Caco-2 (cell line): ENCODE measurements around the gene SSTR3. TPM values are rescaled to one million over a fixed set of nuclear protein-coding genes. Genes with fewer than 3 reads are reported as not detected.

ENCODE experiments used
- BruUV-seq: library from RNA; stranded (reverse); fragments of 400-500 nt; replicated peaks from 2 replicates; lab custom pipeline; 2021; lab: Mats Ljungman, UMichigan
- CTCF ChIA-PET: fragments of 300-600 bp; sonication (Branson Sonifier 250); formaldehyde crosslinking; loops from one replicate; lab custom pipeline; 2022; ENCODE audit warnings: antibody characterized with exemption; lab: Charles Lee
- POLR2A ChIA-PET: fragments of 300-600 bp; sonication (Branson Sonifier 250); formaldehyde crosslinking; loops from one replicate; lab custom pipeline; 2022; ENCODE audit warnings: antibody characterized with exemption; lab: Charles Lee
- DNase-seq, 2 experiments: peaks; one replicate each; pipeline versions ENCODE4 v3.0.0 to v3.0.0-alpha.2; 2020 to 2022
- H3K27me3 ChIP-seq: replicated peaks from 2 replicates; pipeline ENCODE4 v1.6.0; 2011; ENCODE audit warnings: low read length; ENCODE audit not compliant: control insufficient read depth, insufficient read depth
- H3K36me3 ChIP-seq: 2 replicates; pipeline ENCODE4 v1.5.1; 2011; ENCODE audit warnings: low read length; ENCODE audit not compliant: control insufficient read depth, insufficient read depth
- H3K4me1 ChIP-seq: fragments of 250-450 bp; sonication (Bioruptor Pico); 2 replicates; pipeline ENCODE4 v1.5.1; 2020; ENCODE audit warnings: mild to moderate bottlenecking
- H3K4me3 ChIP-seq: 2 replicates; pipeline ENCODE4 v1.5.1; 2011; ENCODE audit warnings: low read depth, mild to moderate bottlenecking, control low read depth, low read length
- H3K9me3 ChIP-seq: fragments of 250-450 bp; sonication (Bioruptor Pico); 2 replicates; pipeline ENCODE4 v1.5.1; 2020; ENCODE audit warnings: mild to moderate bottlenecking, moderate library complexity
- H3K27ac Mint-ChIP-seq: one replicate; pipeline ENCODE4 v1.8.0; 2022; ENCODE audit warnings: mixed read lengths; ENCODE audit not compliant: unreplicated experiment
- H3K27me3 Mint-ChIP-seq: one replicate; pipeline ENCODE4 v1.8.0; 2022; ENCODE audit warnings: mixed read lengths; ENCODE audit not compliant: insufficient read depth, unreplicated experiment
- H3K36me3 Mint-ChIP-seq: one replicate; pipeline ENCODE4 v1.8.0; 2022; ENCODE audit warnings: mild to moderate bottlenecking, mixed read lengths; ENCODE audit not compliant: insufficient read depth, unreplicated experiment
- H3K4me1 Mint-ChIP-seq: one replicate; pipeline ENCODE4 v1.8.0; 2022; ENCODE audit warnings: low read depth, mixed read lengths; ENCODE audit not compliant: unreplicated experiment
- H3K4me3 Mint-ChIP-seq: one replicate; pipeline ENCODE4 v1.8.0; 2022; ENCODE audit warnings: mild to moderate bottlenecking, moderate library complexity, mixed read lengths; ENCODE audit not compliant: unreplicated experiment
- H3K9me3 Mint-ChIP-seq: one replicate; pipeline ENCODE4 v1.8.0; 2022; ENCODE audit warnings: mixed read lengths; ENCODE audit not compliant: unreplicated experiment
- intact Hi-C: fragments of 100-400 bp; cut with micrococcal nuclease; formaldehyde crosslinking; loops from one replicate; pipeline ENCODE4 v1.10.0; 2022; ENCODE audit not compliant: unreplicated experiment
- total RNA-seq: library from RNA; stranded (reverse); gene quantifications from 2 replicates; pipeline ENCODE4 v1.2.3, GENCODE V29; 2022
- TF ChIP-seq, protein P1 (sequence below), 2 experiments: fragments of 200-600 bp in 1 of 2; IDR thresholded peaks; 1 replicate in 1 of 2; 2 replicates in 1 of 2; pipeline versions ENCODE4 v1.5.1 to v1.8.0; 2011 to 2022; ENCODE audit warnings: antibody characterized with exemption in 1 of 2, control low read depth in 1 of 2, inconsistent platforms in 1 of 2, low read depth in 1 of 2, low read length in 1 of 2, mild to moderate bottlenecking in 1 of 2, moderate library complexity in 1 of 2; ENCODE audit not compliant: insufficient read depth in 1 of 2, severe bottlenecking in 1 of 2, unreplicated experiment in 1 of 2

Gene SSTR3
- total RNA-seq, 1 experiment from 2014 or later = not detected

DNA sequence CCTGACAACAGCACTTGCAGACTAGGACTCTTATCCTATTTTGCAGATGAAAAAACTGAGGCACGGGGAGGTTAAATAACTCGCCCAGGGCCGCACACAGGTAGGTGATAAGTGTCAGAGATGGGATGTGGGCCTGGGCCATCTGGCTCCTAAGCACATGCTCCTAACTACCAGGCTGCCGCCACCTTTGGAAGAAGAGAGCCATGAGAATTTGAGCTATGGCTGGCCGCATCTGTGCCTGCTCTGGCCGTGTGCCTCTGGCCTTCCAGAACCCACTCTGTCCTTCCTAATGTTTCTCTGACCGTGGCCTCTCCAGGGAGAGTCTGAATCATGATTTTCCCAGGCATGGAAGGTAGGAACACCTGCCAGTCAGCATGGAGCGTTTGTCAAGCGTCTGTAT lies 47.2 kb downstream of the SSTR3 start:
- H3K36me3 Mint-ChIP-seq = no peaks in the 10 kb centered on the region
- Histone ChIP-seq H3K4me1 (peaks cover 6% of the 10 kb centered on the region; the same call in 1 of the 2 replicates), H3K27me3 (no peaks in the 10 kb centered on the region), H3K4me3 (no peak overlapping the region), H3K9me3 (peaks cover 7% of the 10 kb centered on the region), H3K36me3 (no peaks in the 10 kb centered on the region)
- BruUV-seq = no TSS peak
- POLR2A ChIA-PET = no interaction called here
- no peaks in the 10 kb centered on the region for H3K9me3 Mint-ChIP-seq
- no peak overlapping the region for H3K4me3 Mint-ChIP-seq
- intact Hi-C loops = no loop called here
- DNase-seq = no peak
- CTCF ChIA-PET = interaction anchor here (2.6 kb wide), 1 partner anchor 34 kb away, joined by 8 read pairs; no protein-coding TSS in a partner anchor
- H3K4me1 Mint-ChIP-seq = no peaks in the 10 kb centered on the region
- H3K27ac Mint-ChIP-seq = no peak overlapping the region
- no peaks in the 10 kb centered on the region for H3K27me3 Mint-ChIP-seq
- TF ChIP-seq, protein P1, sequence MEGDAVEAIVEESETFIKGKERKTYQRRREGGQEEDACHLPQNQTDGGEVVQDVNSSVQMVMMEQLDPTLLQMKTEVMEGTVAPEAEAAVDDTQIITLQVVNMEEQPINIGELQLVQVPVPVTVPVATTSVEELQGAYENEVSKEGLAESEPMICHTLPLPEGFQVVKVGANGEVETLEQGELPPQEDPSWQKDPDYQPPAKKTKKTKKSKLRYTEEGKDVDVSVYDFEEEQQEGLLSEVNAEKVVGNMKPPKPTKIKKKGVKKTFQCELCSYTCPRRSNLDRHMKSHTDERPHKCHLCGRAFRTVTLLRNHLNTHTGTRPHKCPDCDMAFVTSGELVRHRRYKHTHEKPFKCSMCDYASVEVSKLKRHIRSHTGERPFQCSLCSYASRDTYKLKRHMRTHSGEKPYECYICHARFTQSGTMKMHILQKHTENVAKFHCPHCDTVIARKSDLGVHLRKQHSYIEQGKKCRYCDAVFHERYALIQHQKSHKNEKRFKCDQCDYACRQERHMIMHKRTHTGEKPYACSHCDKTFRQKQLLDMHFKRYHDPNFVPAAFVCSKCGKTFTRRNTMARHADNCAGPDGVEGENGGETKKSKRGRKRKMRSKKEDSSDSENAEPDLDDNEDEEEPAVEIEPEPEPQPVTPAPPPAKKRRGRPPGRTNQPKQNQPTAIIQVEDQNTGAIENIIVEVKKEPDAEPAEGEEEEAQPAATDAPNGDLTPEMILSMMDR (IDR thresholded peaks at IDR 0.05; ENCODE audit: insufficient read depth in 1 of 2, low read depth in 1 of 2, low read length in 1 of 2, severe bottlenecking in 1 of 2, unreplicated experiment in 1 of 2) = no peak

DNA sequence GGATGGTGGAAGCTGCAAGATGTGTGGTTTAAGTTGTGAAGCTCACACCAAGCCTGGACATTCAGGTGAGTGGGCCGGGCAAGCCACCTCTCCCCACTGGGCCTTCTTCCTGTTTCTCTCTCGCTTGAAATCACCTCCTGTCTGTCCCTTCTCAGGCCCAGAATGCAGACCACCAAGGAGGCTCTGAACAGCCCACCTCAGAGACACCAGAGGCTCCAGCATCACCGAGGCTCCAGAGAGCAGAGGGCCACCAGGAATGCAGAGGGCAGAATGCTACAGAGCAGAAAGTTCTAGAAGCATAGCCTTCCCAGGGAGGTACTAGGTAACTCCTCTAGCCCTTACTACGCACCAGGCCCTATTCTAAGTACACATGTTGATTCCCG lies 47.8 kb downstream of the SSTR3 start:
- CTCF ChIA-PET = no interaction called here
- no peak for DNase-seq
- intact Hi-C loops = no loop called here
- Histone ChIP-seq H3K9me3 (peaks cover 7% of the 10 kb centered on the region), H3K4me1 (peaks cover 6% of the 10 kb centered on the region; the same call in 1 of the 2 replicates), H3K4me3 (no peak overlapping the region), H3K36me3 (no peaks in the 10 kb centered on the region), H3K27me3 (no peaks in the 10 kb centered on the region)
- no peaks in the 10 kb centered on the region for H3K9me3 Mint-ChIP-seq
- no peak overlapping the region for H3K4me3 Mint-ChIP-seq
- no peaks in the 10 kb centered on the region for H3K36me3 Mint-ChIP-seq
- POLR2A ChIA-PET = no interaction called here
- no TSS peak for BruUV-seq
- TF ChIP-seq, protein P1 (IDR thresholded peaks at IDR 0.05; ENCODE audit: insufficient read depth in 1 of 2, low read depth in 1 of 2, low read length in 1 of 2, severe bottlenecking in 1 of 2, unreplicated experiment in 1 of 2) = no peak
- H3K27ac Mint-ChIP-seq = no peak overlapping the region
- no peaks in the 10 kb centered on the region for H3K27me3 Mint-ChIP-seq
- no peaks in the 10 kb centered on the region for H3K4me1 Mint-ChIP-seq

DNA sequence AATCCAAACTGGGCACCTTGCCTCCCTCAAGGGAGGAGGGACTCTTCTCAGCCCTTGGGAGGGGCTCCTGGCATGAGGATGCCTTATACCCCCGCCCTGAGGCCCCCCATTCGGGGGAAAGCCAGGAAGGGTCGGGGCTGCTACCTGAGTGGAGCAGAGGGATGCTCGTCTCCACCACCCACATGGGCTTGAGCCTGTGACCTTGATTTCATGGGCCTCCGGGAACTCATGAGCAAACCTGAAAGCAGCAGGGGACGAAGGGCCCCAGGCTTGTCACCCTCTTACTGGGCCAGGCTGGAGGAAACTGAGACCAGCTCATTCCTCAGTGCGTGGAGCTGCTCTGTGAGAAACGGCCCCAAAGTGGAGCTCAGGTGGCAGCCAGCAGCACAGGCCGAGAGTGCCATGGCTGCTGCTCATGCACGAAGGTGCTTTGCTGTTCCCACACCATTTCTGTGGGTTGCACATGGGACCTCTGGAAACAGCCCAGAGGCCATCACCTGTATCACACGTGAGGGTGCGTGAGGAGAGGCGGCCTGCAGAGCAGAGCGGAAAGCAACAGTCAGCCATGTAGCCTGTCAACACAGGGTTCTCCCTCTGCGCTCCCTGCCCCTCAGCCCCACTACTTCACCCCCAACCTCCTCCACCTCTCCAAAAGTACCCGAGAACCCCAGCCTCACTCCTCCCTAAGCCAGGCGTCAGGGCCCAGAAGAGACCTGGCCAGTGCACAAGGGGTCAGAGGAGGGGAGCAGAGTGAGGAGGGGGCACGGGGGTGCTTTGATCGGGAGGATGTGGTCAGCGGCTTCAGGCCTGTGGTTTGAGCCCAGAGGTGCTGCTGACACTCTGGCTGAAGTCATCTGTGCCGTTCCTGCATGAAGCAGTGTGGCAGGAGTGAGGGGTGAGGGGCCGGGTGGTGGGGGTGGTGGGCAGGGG lies 48.4 kb downstream of the SSTR3 start:
- no peak overlapping the region for H3K27ac Mint-ChIP-seq
- no peaks in the 10 kb centered on the region for H3K27me3 Mint-ChIP-seq
- intact Hi-C loops = no loop called here
- Histone ChIP-seq H3K36me3 (no peaks in the 10 kb centered on the region), H3K4me3 (no peak overlapping the region), H3K9me3 (peaks cover 7% of the 10 kb centered on the region), H3K4me1 (peaks cover 6% of the 10 kb centered on the region; the same call in 1 of the 2 replicates), H3K27me3 (no peaks in the 10 kb centered on the region)
- no TSS peak for BruUV-seq
- H3K36me3 Mint-ChIP-seq = no peaks in the 10 kb centered on the region
- H3K4me3 Mint-ChIP-seq = no peak overlapping the region
- H3K9me3 Mint-ChIP-seq = no peaks in the 10 kb centered on the region
- ChIA-PET POLR2A (no interaction called here), CTCF (interaction anchor here (1.2 to 1.3 kb wide), 2 partner anchors 24 to 36 kb away, joined by 4 to 5 read pairs; no protein-coding TSS in a partner anchor)
- no peaks in the 10 kb centered on the region for H3K4me1 Mint-ChIP-seq
- TF ChIP-seq, protein P1 (IDR thresholded peaks at IDR 0.05; ENCODE audit: insufficient read depth in 1 of 2, low read depth in 1 of 2, low read length in 1 of 2, severe bottlenecking in 1 of 2, unreplicated experiment in 1 of 2) = no peak
- DNase-seq = no peak
